IMR-90 (cell line): Measurements from ENCODE around the gene SPDEF. TPM values are rescaled to one million over a fixed set of nuclear protein-coding genes. Genes with fewer than 3 reads are reported as not detected.

Source experiments
- ATAC-seq: fragments of 200-7000 bp; cut with Tn5 transposase; 2 replicates; pipeline ENCODE4 v1.9.1; 2020; ENCODE audit warnings: low read depth, mild to moderate bottlenecking, moderate library complexity
- BruUV-seq: library from RNA; stranded (reverse); fragments of 400-500 nt; replicated peaks from 2 replicates; lab custom pipeline; 2021; lab: Mats Ljungman, UMichigan
- CTCF ChIA-PET: fragments of 300-600 bp; formaldehyde crosslinking; extraction: SDS; loops from one replicate; lab custom pipeline; 2021; ENCODE audit warnings: antibody characterized with exemption; lab: Yijun Ruan, JAX
- POLR2A ChIA-PET: fragments of 300-600 bp; sonication (Branson Sonifier 250); formaldehyde crosslinking; loops from one replicate; lab custom pipeline; 2022; ENCODE audit warnings: antibody characterized with exemption; ENCODE audit not compliant: unreplicated experiment; lab: Charles Lee
- DNase-seq: peaks from one replicate; pipeline ENCODE4 v3.0.0; 2013
- H2AFZ ChIP-seq: replicated peaks from 2 replicates; pipeline ENCODE3; 2013; ENCODE audit warnings: low read length, mild to moderate bottlenecking; ENCODE audit not compliant: poor library complexity
- H2AK5ac ChIP-seq: 2 replicates; pipeline ENCODE4 v1.6.1; 2013; ENCODE audit warnings: low read depth, low read length, inconsistent platforms
- H2AK9ac ChIP-seq: replicated peaks from 2 replicates; pipeline ENCODE3; 2013; ENCODE audit warnings: mild to moderate bottlenecking, low read depth, low read length, moderate library complexity; ENCODE audit not compliant: poor library complexity
- H2BK120ac ChIP-seq: 2 replicates; pipeline ENCODE4 v1.6.1; 2013; ENCODE audit warnings: low read depth, low read length, inconsistent platforms
- H2BK15ac ChIP-seq: 3 replicates; pipeline ENCODE4 v1.6.1; 2013; ENCODE audit warnings: low read depth, low read length, inconsistent platforms
- H2BK20ac ChIP-seq: 2 replicates; pipeline ENCODE4 v1.6.1; 2013; ENCODE audit warnings: low read depth, mild to moderate bottlenecking, inconsistent platforms, low read length, moderate library complexity
- H2BK5ac ChIP-seq: 2 replicates; pipeline ENCODE4 v1.6.1; 2013; ENCODE audit warnings: mild to moderate bottlenecking, low read depth, low read length, inconsistent platforms; ENCODE audit not compliant: poor library complexity, severe bottlenecking
- H3K14ac ChIP-seq: replicated peaks from 2 replicates; pipeline ENCODE4 v1.6.1; 2013; ENCODE audit warnings: low read depth, low read length, inconsistent platforms
- H3K18ac ChIP-seq: 2 replicates; pipeline ENCODE4 v1.6.1; 2013; ENCODE audit warnings: low read depth, low read length, control low read depth
- H3K23ac ChIP-seq: 2 replicates; pipeline ENCODE4 v1.6.1; 2013; ENCODE audit warnings: low read depth, low read length, inconsistent platforms
- H3K27ac ChIP-seq: 2 replicates; pipeline ENCODE4 v1.5.1; 2013; ENCODE audit warnings: mild to moderate bottlenecking, control low read depth, low read length; ENCODE audit not compliant: insufficient read depth
- H3K27me3 ChIP-seq: 2 replicates; pipeline ENCODE4 v1.6.1; 2013; ENCODE audit warnings: low read length; ENCODE audit not compliant: control insufficient read depth, insufficient read depth
- H3K36me3 ChIP-seq: 2 replicates; pipeline ENCODE4 v1.6.1; 2013; ENCODE audit warnings: low read length, mixed read lengths; ENCODE audit not compliant: control insufficient read depth, insufficient read depth
- H3K4ac ChIP-seq: 2 replicates; pipeline ENCODE4 v1.6.1; 2013; ENCODE audit warnings: low read depth, low read length, inconsistent platforms
- H3K4me1 ChIP-seq: 2 replicates; pipeline ENCODE4 v1.6.1; 2013; ENCODE audit warnings: low read length, mixed read lengths; ENCODE audit not compliant: control insufficient read depth, insufficient read depth
- H3K4me2 ChIP-seq: 2 replicates; pipeline ENCODE4 v1.6.1; 2013; ENCODE audit warnings: low read depth, mild to moderate bottlenecking, control low read depth, low read length, moderate library complexity
- H3K4me3 ChIP-seq: 2 replicates; pipeline ENCODE4 v1.5.1; 2013; ENCODE audit warnings: low read depth, mild to moderate bottlenecking, control low read depth, low read length, moderate library complexity; ENCODE audit not compliant: insufficient read depth
- H3K56ac ChIP-seq: 2 replicates; pipeline ENCODE4 v1.6.1; 2013; ENCODE audit warnings: low read length, inconsistent platforms; ENCODE audit not compliant: insufficient read depth; ENCODE audit errors: extremely low read depth
- H3K79me1 ChIP-seq, 2 experiments: 2 replicates each; pipeline ENCODE4 v1.6.1; 2013; ENCODE audit warnings: low read length in 2 of 2, inconsistent platforms in 1 of 2, low read depth in 1 of 2
- H3K9ac ChIP-seq: 2 replicates; pipeline ENCODE4 v1.6.1; 2013; ENCODE audit warnings: low read depth, low read length, control low read depth
- H3K9me1 ChIP-seq: 2 replicates; pipeline ENCODE4 v1.6.1; 2013; ENCODE audit warnings: low read length, inconsistent platforms; ENCODE audit not compliant: insufficient read depth
- H3K9me3 ChIP-seq: 2 replicates; pipeline ENCODE4 v1.6.1; 2013; ENCODE audit warnings: low read length; ENCODE audit not compliant: control insufficient read depth, insufficient read depth
- H4K20me1 ChIP-seq: 2 replicates; pipeline ENCODE4 v1.6.1; 2013; ENCODE audit warnings: low read length, inconsistent platforms; ENCODE audit not compliant: insufficient read depth
- H4K5ac ChIP-seq: 2 replicates; pipeline ENCODE4 v1.6.1; 2013; ENCODE audit warnings: mild to moderate bottlenecking, low read depth, low read length, control low read depth
- H4K8ac ChIP-seq, 2 experiments: 2 replicates each; pipeline ENCODE4 v1.6.1; 2013; ENCODE audit warnings: low read depth in 2 of 2, low read length in 2 of 2, control low read depth in 1 of 2, inconsistent platforms in 1 of 2
- H4K91ac ChIP-seq: 2 replicates; pipeline ENCODE4 v1.6.1; 2013; ENCODE audit warnings: low read depth, low read length, inconsistent platforms; ENCODE audit not compliant: insufficient read depth
- BHLHE40 ChIP-seq: fragments of 150-350 bp; IDR thresholded peaks from 2 replicates; pipeline ENCODE4 v1.6.1; 2016; ENCODE audit warnings: mild to moderate bottlenecking, low read depth, low read length
- CEBPB ChIP-seq: IDR thresholded peaks from 2 replicates; pipeline ENCODE4 v1.6.1; 2012; ENCODE audit warnings: low read depth, low read length, improper control_type of control experiment
- CHD1 ChIP-seq: IDR thresholded peaks from 2 replicates; pipeline ENCODE4 v1.6.1; 2012; ENCODE audit warnings: low read depth, low read length, improper control_type of control experiment
- CTCF ChIP-seq: conservative IDR thresholded peaks from 2 replicates; pipeline ENCODE4 v1.5.1; 2012; ENCODE audit warnings: mild to moderate bottlenecking, low read depth, low read length, improper control_type of control experiment
- FOS ChIP-seq: fragments of 150-350 bp; IDR thresholded peaks from 2 replicates; pipeline ENCODE4 v1.6.1; 2016; ENCODE audit warnings: low read depth, low read length
- MAZ ChIP-seq: IDR thresholded peaks from 2 replicates; pipeline ENCODE4 v1.6.1; 2012; ENCODE audit warnings: low read depth, mild to moderate bottlenecking, low read length, improper control_type of control experiment, moderate library complexity, borderline replicate concordance
- MXI1 ChIP-seq: IDR thresholded peaks from 2 replicates; pipeline ENCODE4 v1.6.1; 2012; ENCODE audit warnings: low read depth, mild to moderate bottlenecking, low read length, moderate library complexity, borderline replicate concordance
- NFE2L2 ChIP-seq: fragments of 150-350 bp; IDR thresholded peaks from 2 replicates; pipeline ENCODE4 v1.6.1; 2016; ENCODE audit warnings: low read depth, mild to moderate bottlenecking, low read length
- POLR2A ChIP-seq: IDR thresholded peaks from 2 replicates; pipeline ENCODE4 v1.6.1; 2012; ENCODE audit warnings: mild to moderate bottlenecking, low read depth, low read length
- RAD21 ChIP-seq: IDR thresholded peaks from 2 replicates; pipeline ENCODE4 v1.6.1; 2012; ENCODE audit warnings: low read length, improper control_type of control experiment
- RFX5 ChIP-seq: IDR thresholded peaks from 2 replicates; pipeline ENCODE4 v1.8.0; 2012; ENCODE audit warnings: low read depth, mild to moderate bottlenecking, low read length, moderate library complexity
- SMC3 ChIP-seq: fragments of 150-350 bp; IDR thresholded peaks from 2 replicates; pipeline ENCODE4 v1.6.1; 2016; ENCODE audit warnings: low read depth, mild to moderate bottlenecking, antibody characterized with exemption, low read length, moderate library complexity
- WGBS, 2 experiments: methylation state at CpG; one replicate each; pipeline versions ENCODE4 v1.1.5 to v1.1.7; 2013; ENCODE audit warnings: missing lambda C conversion rate in 2 of 2; ENCODE audit not compliant: insufficient read length in 1 of 2; ENCODE audit errors: extremely low coverage in 2 of 2; 5-methylcytosine and 5-hydroxymethylcytosine counted together
- dilution Hi-C: fragments of 300-500 bp; cut with HindIII; formaldehyde crosslinking; loops from one replicate; pipeline ENCODE4 v1.14.3; 2018; ENCODE audit warnings: low sequenced_read_pairs; ENCODE audit not compliant: unreplicated experiment
- in situ Hi-C: fragments of 300-500 bp; cut with MboI; formaldehyde crosslinking; loops from 3 replicates; pipeline ENCODE4 v1.14.3; 2019; ENCODE audit warnings: low sequenced_read_pairs, inconsistent platforms, mixed read lengths
- intact Hi-C: fragments of 100-400 bp; cut with micrococcal nuclease; formaldehyde crosslinking; loops from 2 replicates; pipeline ENCODE4 v1.10.0; 2022
- polyA plus RNA-seq, 3 experiments: library from polyadenylated mRNA; depleted of rRNA; stranded (reverse); fragments of >200 nt; gene quantifications; 2 replicates each; pipeline ENCODE4 v1.2.3, GENCODE V29; 2012; ENCODE audit warnings: low replicate concordance in 1 of 3
- total RNA-seq: library from RNA; depleted of rRNA; stranded (reverse); fragments of >200 nt; gene quantifications from 2 replicates; pipeline ENCODE4 v1.2.3, GENCODE V29; 2012
- TF ChIP-seq, protein P1 (sequence below): fragments of 150-350 bp; IDR thresholded peaks from 2 replicates; pipeline ENCODE4 v1.6.1; 2017; ENCODE audit warnings: mild to moderate bottlenecking, antibody characterized with exemption, low read length, low read depth
- TF ChIP-seq, protein P2 (sequence below): fragments of 150-350 bp; IDR thresholded peaks from 2 replicates; pipeline ENCODE4 v1.6.1; 2016; ENCODE audit warnings: low read depth, mild to moderate bottlenecking, low read length, moderate library complexity, borderline replicate concordance

SPDEF gene
- total and polyA plus RNA-seq, 2 of the 4 experiments (the other 2 are of a cell fraction): 0.05 TPM; not detected in 1

GRCh38 chr6:34526992-34527728 lies 29.0 kb downstream of the SPDEF start:
- Histone ChIP-seq H3K4me2 (peak overlapping the region; percentile 99), H2BK120ac (peak overlapping the region; percentile 45; the same call in 1 of the 2 replicates), H3K27me3 (peaks cover 11% of the 10 kb centered on the region; the same call in 1 of the 2 replicates), H3K9me3 (no peaks in the 10 kb centered on the region), H3K79me1 (no peaks in the 10 kb centered on the region), H2AK9ac (peak overlapping the region; percentile 69), H2BK15ac (no peak overlapping the region), H4K91ac (peak overlapping the region; percentile 57; the same call in 1 of the 2 replicates), H2AK5ac (no peak overlapping the region), H4K5ac (peak overlapping the region; percentile 98), H3K23ac (no peak overlapping the region), H4K8ac (peak overlapping the region; percentile 72 to 94), H3K4ac (peak overlapping the region; percentile 76; the same call in 1 of the 2 replicates), H3K4me3 (peak overlapping the region; percentile 48), H2AFZ (peak overlapping the region; percentile 95), H2BK20ac (no peak overlapping the region), H3K56ac (peak overlapping the region; percentile 43; the same call in 1 of the 2 replicates), H3K9me1 (peaks cover 3% of the 10 kb centered on the region; the same call in 1 of the 2 replicates), H3K9ac (peak overlapping the region; percentile 93), H3K27ac (no peak overlapping the region), H4K20me1 (no peaks in the 10 kb centered on the region), H3K36me3 (no peaks in the 10 kb centered on the region), H3K4me1 (peaks cover 4% of the 10 kb centered on the region), H3K18ac (peak overlapping the region; percentile 80; the same call in 1 of the 2 replicates), H3K14ac (peak overlapping the region; percentile 90), H2BK5ac (peak overlapping the region; percentile 56)
- CTCF ChIA-PET: interaction anchor here (0.6 kb wide), 2 partner anchors 724 to 731 kb away, joined by 3 read pairs; no protein-coding TSS in a partner anchor
- in situ Hi-C loops: no loop called here
- ATAC-seq (peak; percentile 98), DNase-seq (peak; percentile 83)
- intact Hi-C loops: loop anchor here (1.0 kb wide), 2 partner anchors 82 to 278 kb away; partner anchors contain the start of gene SMIM29
- no TSS peak for BruUV-seq
- dilution Hi-C loops: no loop called here
- WGBS, 2 experiments: 4% methylated on average over 35 of the region's 53 CpGs; no CpG with 5 or more reads in 1 of the 2 experiments
- POLR2A ChIA-PET: no interaction called here
- TF ChIP-seq POLR2A (no peak), BHLHE40 (no peak), CEBPB (no peak), SMC3 (peak; percentile 67), CTCF (peak; percentile 68), MXI1 (no peak), FOS (no peak), RAD21 (peak; percentile 71), NFE2L2 (no peak), RFX5 (no peak), CHD1 (no peak), MAZ (peak; percentile 86; the same call in 1 of the 2 replicates)
- TF ChIP-seq, protein P1, sequence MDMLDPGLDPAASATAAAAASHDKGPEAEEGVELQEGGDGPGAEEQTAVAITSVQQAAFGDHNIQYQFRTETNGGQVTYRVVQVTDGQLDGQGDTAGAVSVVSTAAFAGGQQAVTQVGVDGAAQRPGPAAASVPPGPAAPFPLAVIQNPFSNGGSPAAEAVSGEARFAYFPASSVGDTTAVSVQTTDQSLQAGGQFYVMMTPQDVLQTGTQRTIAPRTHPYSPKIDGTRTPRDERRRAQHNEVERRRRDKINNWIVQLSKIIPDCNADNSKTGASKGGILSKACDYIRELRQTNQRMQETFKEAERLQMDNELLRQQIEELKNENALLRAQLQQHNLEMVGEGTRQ: no peak
- TF ChIP-seq, protein P2, sequence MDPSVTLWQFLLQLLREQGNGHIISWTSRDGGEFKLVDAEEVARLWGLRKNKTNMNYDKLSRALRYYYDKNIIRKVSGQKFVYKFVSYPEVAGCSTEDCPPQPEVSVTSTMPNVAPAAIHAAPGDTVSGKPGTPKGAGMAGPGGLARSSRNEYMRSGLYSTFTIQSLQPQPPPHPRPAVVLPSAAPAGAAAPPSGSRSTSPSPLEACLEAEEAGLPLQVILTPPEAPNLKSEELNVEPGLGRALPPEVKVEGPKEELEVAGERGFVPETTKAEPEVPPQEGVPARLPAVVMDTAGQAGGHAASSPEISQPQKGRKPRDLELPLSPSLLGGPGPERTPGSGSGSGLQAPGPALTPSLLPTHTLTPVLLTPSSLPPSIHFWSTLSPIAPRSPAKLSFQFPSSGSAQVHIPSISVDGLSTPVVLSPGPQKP: no peak
